ENCODE data around the gene GALM.
A peak's percentile ranks its signal among the peaks of the same experiment; 100 is the strongest.
"Not testable (repeated sequence)": the region's sequence is repeated elsewhere in the genome, so short reads cannot be mapped to it uniquely, and the experiment has no call there.

GALM gene

DNA sequence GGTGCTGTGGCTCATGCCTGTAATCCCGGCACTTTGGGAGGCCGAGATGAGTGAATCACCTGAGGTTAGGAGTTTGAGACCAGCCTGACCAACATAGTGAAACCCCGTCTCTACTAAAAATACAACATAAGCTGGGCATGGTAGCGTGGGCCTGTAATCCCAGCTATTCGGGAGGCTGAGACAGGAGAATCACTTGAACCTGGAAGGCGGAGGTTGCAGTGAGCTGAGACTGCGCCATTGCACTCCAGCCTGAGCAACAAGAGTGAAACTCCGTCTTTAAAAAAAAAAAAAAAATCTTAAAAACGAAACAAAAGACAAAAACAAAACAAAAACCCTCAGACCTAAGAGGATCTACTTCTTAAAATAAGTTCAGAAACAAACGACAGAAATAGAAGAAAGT, 16.7 kb downstream of the GALM start:
- peak; percentile 33 to 54 for ATAC-seq

DNA sequence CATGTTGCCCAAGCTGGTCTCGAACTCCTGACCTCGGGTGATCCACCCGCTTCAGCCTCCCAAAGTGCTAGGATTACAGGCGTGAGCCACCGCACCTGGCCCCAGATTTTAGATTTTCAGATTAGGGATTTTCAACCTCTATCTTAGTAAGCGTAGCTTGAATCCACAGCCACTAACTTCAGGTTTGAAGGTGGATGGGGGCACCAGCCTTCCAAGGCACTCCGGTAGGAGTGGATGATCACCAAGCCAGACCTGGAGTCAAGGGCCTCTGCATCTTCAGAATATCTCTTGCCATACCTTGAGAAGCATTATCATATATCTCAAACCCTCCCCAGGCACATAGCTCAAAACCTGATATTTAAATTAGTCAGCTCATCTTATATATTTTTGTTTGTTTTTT, 17.9 kb downstream of the GALM start:
- no peak for ATAC-seq

DNA sequence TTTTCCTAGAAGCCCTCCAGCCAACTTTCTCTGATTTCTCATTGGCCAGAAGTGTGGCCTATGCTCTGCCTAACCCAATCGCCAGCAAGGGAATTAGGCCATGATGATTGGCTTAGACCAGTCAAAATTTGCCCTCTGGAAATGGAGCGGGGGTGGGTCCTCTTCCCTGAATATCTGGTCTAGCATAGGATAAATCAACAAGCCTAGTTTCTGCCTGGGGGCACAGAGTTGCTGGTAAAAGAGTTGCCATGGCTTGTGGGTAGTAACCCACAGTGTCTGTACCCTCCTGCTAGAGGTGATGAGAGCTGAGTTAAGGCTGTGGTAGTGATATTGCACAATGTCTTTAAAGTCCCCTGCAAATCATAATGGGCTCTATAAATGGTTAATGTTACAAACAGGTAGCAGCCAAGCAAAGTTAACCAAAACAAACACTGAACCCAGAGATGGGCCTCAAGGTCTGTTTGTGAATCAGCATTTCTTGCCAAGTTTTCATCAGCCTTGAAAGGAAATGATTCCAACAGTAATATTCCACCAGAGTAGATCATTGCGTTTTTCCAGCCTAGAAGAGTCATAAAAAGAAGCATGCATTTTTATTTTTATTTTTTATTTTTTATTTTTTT, 19.3 kb downstream of the GALM start:
- ATAC-seq = peak in 1 of 2 donors; percentile 15

DNA sequence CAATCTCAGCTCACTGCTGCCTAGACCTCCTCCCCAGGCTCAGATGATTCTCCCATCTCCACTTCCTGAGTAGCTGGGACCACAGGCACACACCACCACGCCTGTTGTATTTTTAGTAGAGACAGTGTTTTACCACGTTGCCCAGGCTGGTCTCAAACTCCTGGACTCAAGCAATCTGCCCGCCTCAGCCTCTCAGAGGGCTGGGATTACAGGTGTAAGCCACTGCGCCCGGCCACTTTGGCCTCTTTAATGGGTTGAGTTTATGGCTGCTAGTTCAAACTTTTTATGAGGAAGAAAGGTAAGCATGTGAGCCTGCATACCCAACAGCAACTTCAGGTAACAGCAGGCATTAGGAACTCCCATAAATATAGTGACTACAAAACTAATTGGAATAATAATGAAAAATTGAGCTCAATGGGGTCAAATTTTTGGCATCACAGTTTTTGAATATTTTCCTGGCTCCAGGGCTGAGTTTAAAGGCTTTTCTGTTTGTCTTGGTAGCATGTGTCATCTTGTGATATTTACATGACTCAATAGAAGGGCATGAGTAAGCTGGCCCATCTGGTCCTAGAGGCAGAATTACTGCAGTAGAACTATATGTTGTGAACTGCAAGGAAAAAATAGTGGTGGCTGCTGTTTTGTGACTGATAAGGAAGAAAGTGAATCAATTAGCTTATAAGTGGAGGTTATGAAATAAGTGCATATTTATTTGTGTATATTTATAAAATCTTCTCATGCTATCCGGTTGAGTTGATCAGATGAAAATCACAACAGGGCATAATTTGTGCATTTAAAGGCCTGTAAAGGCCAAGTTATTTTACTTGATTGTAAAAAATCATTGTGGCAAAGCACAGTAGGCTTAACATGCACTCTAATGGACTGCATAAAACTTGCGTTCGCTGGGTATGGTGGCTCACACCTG, 24.8 kb downstream of the GALM start:
- peak; percentile 99 for ATAC-seq

DNA sequence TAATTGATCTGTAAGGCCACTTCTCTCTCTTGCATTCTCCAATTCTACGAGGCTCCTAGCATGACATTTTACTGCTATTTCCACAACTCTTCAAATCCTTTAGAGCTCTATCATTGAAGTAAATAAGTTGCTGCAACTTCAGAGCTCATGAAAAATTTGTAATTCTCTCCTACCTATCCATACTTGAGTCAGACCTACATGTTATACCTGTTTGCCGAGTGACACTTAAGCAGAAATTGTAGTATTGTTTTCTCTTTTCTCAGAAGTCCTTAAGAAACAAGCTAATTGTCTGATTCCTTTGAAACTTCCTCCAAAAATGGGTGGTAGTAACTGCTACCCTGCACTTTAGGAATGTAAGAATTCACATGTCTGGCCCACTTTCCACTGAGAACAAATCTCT, 26.1 kb downstream of the GALM start:
- ATAC-seq = no peak

DNA sequence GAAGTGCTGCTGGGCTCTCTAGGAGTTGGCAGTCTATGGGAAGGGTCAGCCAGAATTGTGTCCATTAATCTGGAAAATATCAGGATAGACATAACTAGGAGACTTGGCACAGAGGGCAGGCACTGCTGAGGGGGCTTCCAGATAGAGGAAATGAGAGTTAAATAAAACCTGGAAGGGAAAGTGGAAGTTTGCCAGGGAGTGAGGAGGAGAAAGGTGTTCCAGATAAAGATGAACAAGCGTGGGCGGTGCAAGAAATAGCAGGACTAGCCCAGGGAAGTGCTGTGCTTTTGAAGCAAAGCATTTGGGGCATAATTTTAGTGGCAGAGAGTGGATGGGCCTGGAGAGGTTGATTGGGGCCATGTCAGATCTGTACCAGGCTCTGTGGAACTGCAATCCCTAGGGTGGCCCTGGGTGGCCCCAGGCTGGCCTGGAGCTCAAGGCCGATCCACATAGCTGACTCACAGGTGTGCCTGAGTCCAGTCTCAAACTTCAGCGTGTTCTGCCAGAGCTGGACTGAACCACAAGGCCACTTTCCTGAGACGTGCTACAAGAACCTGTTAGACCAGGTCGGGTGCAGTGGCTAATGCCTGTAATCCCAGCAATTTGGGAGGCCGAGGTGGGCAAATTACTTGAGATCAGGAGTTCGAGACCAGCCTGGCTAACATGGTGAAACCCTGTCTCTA, 26.9 kb downstream of the GALM start:
- no peak for ATAC-seq

DNA sequence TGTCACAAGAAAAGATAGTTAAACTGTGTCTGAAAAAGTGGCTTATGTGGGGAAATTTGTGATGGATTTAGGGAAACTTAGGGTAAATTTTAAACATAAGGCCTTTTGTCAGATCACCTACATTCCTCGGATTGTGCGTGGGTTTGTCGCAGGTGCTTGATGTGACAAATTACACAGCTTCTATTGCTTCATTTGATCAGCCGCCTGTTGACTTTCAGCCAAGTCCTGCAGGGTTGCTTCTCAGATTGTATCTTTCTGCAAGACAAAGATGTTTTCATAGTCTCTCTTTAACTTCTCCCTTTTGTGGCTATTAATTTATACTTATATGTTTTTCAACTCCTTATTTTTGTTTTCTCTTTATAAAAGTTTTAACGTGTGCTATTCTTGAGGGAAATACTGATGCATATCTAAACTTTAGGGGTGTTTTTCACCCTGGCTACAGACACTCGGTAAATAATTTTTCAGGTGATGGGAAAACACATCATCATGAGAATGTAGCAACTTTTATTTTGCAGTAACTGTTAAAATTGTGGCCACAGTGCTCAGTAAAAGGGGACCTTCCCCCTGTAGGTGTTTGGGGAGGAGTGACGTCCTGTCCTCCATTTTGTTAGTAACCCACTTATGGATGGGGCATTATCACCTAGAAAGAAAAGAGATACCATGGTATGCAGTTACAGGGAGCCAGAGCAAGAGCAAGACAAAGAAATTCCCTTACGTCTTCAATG, 31.4 kb downstream of the GALM start:
- ATAC-seq = peak; percentile 55 to 61

DNA sequence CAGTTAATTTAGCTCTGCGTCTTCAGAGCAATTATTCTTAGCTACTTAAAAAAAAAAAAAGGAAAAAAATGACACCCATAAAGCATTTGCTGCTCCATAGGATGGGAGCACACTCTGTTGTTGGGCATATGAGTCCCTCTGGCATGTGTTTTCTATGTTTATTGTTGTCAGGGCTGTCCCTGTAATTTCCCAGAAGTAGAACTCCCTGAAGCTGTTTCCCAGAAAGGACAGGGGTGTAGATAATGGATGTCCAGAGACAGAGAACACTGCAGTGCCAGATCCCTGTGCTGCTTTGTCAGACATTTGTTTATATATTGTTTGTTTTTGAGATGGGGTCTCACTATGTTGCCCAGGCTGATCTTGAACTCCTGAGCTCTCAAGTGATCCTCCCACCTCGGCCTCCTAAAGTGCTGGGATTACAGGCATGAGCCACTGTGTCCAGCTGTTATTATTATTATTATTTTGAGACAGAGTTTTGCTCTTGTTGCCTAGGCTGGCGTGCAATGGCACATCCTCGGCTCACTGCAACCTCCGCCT, 32.6 kb downstream of the GALM start:
- no peak for ATAC-seq

DNA sequence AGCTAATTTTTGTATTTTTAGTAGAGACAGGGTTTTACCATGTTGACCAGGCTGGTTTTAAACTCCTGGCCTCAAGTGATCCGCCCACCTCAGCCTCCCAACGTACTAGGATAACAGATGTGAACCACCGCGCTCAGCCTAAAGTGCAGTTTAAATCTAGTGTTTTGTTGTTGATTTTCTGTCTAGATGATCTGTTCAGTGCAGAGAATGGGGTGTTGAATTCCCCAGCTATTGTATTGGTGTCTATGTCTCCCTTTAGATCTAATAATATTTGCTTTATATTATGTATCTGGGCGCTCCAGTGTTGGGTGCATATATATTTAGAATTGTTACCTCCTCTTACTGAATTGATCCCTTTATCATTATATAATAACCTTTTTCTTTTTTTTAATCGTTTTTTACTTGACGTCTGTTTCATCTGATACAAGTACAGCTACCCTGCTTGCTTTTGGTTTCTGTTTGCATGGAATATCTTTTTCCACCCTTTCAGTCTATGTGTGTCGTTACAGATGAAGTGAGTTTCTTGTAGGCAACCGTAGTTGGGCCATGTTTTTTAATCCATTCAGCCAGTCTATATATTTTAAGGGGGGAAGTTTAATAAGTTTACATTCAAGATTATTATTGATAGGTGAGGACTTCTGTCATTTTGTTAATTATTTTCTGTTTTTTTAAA, 34.3 kb downstream of the GALM start:
- peak; percentile 68 to 76 for ATAC-seq

DNA sequence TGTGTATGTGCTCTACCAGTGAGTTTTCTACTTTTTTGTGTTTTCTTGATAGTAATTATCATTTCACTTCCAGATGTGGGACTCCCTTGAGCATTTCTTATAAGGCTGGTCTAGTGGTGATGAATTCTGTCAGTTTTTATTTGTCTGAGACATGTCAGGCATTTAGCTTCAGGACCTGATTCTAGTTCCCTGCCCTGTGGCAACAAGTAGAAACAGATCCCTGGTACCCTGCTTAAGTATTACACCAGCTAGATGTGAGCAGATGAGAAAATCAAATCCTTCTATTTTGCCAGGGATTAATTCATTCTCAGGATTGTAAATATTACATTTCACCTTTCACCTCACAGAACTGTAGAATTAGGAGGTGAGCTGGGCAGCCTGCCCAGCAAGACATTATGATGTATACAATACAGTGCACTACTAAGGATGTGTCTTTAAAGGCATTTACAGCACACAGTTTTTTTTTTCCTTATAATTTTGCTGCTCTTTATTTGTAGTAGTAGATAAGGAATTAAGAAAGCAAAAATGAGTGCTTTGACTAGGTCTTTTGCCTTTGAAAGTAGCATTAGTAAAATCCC, 35.1 kb downstream of the GALM start:
- no peak for ATAC-seq

DNA sequence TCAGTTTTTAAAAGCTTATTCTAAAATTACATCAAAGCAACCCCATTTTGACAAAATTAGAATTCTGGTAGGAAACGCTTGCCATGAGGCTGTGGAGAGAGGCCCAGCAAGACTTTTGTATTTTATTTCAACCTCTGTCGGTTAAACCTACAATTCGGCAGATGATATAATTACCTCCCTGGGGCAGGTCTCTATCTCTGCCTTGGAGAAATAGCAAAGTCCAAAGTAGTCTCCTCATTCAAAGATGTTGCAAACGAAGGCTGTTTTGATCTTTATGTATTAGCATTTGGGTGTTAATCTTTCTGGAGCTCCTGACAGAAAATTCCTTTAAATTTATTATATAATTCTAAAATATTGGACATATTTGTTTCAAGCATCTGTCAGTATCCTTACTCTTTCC, 35.6 kb downstream of the GALM start:
- no peak for ATAC-seq

DNA sequence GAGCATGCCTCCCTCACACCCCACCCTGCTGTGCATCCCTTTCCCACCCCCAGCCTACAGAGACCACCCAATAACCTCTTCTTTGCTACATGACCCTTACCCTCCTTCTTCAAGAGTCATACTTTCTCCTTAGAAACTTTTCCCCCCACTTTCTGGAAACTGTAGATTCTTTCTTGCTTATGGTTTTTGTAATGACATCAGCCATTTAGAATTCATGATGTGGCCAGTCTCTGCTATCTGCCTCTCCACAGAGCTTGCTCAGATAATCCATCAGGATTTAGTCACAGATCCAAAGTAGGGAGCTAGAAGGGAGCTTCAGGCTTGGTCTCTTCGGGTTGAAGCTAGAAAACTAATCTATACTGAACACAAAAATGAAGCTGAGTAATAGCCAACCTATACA, 36.5 kb downstream of the GALM start:
- ATAC-seq = no peak

DNA sequence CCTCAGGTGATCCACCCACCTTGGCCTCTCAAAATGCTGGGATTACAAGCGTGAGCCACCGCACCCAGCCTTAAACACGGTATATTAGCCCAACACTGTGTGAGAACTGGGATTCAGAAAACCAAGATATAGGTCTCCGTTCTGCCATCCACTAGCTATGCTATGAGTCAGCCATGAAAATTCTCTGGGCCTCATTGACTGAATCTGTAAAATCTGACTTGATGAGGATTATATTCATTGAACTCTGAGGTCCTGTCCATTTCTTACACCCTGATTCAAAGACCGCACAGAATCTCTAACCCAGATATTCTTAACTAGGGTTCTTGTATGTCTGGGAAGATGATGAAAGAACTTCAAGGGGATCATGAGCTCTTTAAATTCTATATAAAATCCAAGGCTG, 37.4 kb downstream of the GALM start:
- ATAC-seq = not testable (repeated sequence)

DNA sequence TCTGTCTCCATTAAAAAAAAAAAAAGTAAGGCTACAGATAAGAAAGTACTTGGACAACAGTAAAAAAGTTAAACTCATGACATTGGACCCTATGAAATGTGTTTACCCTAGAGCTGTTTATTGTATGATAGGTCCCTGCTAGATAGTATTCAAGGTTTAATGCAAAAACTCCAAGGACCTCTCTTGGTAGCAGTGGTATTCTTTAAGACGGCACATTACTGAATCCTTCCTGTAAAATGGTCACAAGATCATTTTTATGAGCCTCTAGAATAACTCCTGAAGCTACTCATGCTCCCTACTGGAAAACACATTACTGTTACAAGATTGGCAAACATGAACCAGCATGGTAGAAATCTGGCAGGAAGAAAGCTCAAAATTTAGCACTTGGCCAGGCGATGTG, 38.8 kb downstream of the GALM start:
- no peak for ATAC-seq

DNA sequence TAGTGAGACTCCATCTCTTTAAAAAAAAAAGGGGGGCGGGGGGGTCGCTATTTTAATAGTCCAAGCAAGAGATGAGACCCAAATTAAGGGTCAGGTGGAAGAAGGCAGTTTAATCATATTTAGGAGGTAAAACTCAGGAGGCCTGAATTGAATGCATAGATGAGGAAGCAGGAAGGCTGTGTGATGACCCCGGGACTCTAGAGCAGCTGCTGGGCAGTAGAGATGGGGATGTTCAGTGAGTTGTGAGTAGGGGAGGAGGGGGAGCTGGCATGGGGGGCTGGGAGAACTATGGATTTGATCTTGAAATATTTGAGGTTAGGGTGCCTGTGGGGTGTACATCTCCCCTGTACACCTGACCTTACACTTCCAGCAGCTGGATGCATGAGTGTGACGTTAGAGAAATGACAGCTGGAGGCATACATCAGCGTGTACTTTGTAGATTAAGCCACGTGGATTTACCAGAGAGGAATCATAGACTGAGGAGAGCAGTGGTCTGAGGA, 41.0 kb downstream of the GALM start:
- ATAC-seq = no peak

DNA sequence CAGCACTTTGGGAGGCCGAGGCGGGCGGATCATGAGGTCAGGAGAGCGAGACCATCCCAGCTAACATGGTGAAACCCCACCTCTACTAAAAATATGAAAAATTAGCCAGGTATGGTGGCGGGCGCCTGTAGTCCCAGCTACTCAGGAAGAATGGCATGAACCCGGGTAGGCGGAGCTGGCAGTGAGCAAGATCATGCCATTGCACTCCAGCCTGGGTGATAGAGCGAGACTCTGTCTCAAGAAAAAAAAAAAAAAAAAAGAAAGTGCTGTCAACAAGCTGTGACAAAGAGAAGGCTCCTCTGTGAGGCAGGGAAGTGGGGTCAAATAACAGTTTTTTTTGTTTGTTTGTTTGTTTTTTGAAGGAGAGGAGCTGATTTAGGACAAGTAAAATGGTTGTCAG, 42.6 kb downstream of the GALM start:
- not testable (repeated sequence) for ATAC-seq

DNA sequence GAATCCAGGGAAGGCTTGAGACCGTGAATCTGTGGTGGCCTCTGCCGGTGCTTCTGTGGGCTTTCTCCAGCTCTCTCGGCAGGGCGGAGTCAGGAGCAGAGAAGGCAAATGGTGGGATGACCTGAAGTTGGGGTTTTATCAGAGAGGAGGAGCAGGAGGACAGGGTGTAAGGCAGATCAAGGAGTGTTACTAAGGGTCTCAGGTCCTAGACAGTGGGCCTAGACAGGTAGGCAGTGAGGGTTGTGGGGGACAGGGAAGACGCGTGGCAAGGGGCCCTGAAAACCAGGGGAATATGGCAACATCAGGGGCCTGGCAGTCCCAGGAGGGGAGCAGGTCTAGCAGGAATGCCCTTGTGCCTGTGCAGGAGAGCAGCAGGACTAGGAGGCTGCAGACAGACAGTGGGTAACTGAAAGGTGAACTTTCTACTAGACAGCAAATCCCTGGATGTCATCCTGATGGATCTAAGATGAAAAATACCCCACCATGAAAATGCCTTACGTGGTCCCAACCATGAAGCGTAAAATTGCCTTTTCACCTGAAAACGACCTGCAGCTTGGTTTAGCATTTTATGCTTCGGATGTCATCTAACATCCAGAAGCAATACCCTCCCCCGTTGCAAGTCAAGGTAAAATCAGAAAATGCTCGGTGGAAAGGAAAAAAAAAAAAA, 43.1 kb downstream of the GALM start:
- no peak for ATAC-seq

DNA sequence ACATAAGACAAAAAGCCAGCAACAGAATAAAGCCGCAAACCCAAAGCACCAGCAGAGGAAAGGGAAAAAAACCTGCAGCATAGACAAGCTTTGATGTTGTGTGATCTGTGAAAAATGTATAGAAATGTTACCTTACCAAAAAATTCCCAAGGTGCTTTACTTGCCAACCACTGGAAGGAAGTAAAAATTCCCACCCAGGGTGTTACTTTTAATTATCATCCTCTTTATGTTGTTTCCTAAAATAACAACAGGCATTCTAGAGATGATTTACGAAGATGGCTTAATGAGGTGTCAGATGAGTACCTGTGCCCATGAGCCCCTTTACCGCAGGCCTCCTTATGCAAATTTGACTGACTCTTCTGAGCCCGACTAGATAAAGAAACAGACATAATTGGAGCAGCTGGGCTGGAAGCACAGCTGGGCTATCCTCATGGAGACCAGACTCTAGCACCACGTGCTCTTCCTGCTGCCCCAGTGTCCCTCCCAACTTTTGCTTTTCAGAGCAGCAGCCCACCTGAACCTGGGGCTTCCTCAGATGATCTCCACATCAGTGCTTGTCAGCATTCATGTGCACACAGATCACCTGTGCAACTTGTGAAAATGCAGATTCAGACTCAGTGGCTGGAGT, 43.8 kb downstream of the GALM start:
- peak; percentile 84 to 88 for ATAC-seq

DNA sequence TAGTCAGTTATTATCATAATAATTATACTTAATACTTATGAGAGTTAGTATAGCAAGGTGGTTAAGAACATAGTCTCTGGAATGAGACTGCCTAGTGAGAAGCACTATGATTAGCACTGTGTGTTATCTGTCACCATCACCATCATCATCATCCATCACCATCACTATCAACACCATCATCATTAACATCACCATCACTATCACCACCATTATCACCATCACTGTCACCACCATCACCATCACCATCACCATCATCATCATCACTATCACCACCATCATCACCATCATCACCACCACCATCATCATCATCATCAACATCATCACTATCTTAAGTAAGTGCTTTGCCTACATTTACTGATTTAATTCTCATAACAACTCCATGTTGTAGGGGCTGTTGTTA, 45.6 kb downstream of the GALM start:
- ATAC-seq = peak in 1 of 2 donors; percentile 15

DNA sequence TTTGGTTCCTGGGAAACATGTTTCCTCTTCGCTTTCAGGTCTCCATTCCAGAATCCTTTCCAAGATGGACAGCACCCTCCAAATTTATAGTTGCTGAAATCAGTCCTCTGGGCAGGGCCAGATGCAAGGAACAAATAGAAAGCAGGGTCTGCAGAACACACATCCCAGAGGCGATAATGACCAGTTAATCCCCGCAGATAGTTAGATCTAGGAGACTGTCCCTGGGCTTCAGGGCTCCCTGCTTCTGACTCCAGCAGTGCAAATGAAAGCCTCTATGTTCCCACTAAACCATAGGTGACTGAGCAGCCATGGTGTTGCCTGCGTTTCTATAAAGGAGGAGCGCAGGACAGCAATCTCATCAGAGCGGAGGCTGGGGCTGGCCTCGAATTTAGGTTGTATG, 46.5 kb downstream of the GALM start:
- ATAC-seq = no peak

DNA sequence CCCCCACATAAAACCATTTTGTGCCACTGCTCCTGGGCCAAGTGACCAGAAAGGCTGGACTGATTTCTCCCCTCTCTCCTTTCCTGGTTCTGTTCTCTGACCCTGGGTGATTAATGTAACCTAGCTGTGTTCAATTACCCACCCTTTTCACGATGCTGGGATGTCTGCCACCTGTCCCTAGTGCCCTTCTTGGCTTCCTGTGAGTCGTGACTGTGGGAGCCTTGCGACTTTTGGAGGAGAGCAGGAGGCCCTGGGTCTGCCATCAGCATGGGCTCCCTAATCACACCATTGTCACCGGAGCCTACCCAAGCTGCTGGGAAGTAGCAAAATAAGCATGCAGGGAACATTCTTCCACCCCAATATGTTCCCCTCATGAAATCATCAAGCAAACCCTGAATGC, 47.0 kb downstream of the GALM start:
- ATAC-seq = no peak
